Measurements from ENCODE around the gene TMEM150C.

DNA sequence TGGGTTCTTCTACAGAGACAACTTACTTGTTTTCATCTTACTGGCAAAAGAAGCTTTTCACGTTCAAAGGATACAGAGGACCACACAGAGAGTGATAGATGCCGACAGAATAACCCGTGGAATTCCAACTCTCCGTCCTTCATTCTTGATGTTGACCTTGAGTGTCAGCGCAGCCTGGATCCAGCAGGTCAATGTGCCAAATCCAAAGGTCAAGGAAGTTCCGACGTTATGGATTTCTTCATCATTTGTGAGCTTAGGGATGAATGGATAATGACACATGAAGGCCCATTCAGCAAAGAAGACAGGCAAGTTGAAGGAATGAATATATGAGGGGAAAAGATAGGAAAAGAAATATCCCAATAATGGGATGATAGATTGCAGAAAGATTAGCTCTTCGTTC, 71.8 kb downstream of the TMEM150C start:
- TF ChIP-seq CTCF (IDR thresholded peaks at IDR 0.05; ENCODE audit: low read depth, low read length, missing input control) (no peak), JUND (IDR thresholded peaks at IDR 0.05) (no peak), TAF1 (conservative IDR thresholded peaks at IDR 0.05) (no peak), RAD21 (IDR thresholded peaks at IDR 0.05) (no peak), ZBTB33 (IDR thresholded peaks at IDR 0.05) (no peak), YY1 (IDR thresholded peaks at IDR 0.05) (no peak), ATF3 (IDR thresholded peaks at IDR 0.05) (no peak), MAX (IDR thresholded peaks at IDR 0.05) (no peak), RXRA (IDR thresholded peaks at IDR 0.05) (peak in 1 of 2 donors; percentile 22), NR2F2 (IDR thresholded peaks at IDR 0.05) (no peak), SP1 (IDR thresholded peaks at IDR 0.05) (no peak), GABPA (IDR thresholded peaks at IDR 0.05 in 1 of 2, conservative IDR thresholded peaks at IDR 0.05 in 1 of 2) (no peak)
- TF ChIP-seq, protein P1, sequence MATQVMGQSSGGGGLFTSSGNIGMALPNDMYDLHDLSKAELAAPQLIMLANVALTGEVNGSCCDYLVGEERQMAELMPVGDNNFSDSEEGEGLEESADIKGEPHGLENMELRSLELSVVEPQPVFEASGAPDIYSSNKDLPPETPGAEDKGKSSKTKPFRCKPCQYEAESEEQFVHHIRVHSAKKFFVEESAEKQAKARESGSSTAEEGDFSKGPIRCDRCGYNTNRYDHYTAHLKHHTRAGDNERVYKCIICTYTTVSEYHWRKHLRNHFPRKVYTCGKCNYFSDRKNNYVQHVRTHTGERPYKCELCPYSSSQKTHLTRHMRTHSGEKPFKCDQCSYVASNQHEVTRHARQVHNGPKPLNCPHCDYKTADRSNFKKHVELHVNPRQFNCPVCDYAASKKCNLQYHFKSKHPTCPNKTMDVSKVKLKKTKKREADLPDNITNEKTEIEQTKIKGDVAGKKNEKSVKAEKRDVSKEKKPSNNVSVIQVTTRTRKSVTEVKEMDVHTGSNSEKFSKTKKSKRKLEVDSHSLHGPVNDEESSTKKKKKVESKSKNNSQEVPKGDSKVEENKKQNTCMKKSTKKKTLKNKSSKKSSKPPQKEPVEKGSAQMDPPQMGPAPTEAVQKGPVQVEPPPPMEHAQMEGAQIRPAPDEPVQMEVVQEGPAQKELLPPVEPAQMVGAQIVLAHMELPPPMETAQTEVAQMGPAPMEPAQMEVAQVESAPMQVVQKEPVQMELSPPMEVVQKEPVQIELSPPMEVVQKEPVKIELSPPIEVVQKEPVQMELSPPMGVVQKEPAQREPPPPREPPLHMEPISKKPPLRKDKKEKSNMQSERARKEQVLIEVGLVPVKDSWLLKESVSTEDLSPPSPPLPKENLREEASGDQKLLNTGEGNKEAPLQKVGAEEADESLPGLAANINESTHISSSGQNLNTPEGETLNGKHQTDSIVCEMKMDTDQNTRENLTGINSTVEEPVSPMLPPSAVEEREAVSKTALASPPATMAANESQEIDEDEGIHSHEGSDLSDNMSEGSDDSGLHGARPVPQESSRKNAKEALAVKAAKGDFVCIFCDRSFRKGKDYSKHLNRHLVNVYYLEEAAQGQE (IDR thresholded peaks at IDR 0.05), result no peak

Measured in liver (tissue), 3 donors.